KOPT-K1 (cell line): Measurements from ENCODE around the gene NOX3.

Experiments used
- H3K27ac ChIP-seq: fragments of 200-600 bp; sonication (generic); 2 replicates; pipeline ENCODE4 v1.5.1; 2016; ENCODE audit warnings: antibody characterized with exemption, mild to moderate bottlenecking, low read depth, low read length; ENCODE audit not compliant: poor library complexity, severe bottlenecking
- H3K36me3 ChIP-seq: fragments of 200-600 bp; sonication (generic); 2 replicates; pipeline ENCODE4 v1.5.1; 2017; ENCODE audit warnings: antibody characterized with exemption, mild to moderate bottlenecking, low read length, moderate library complexity; ENCODE audit not compliant: insufficient read depth
- H3K9me3 ChIP-seq: fragments of 200-600 bp; sonication (generic); 2 replicates; pipeline ENCODE4 v1.5.1; 2017; ENCODE audit warnings: antibody characterized with exemption, low read length, mild to moderate bottlenecking; ENCODE audit not compliant: insufficient read depth, poor library complexity, severe bottlenecking

Gene NOX3

DNA sequence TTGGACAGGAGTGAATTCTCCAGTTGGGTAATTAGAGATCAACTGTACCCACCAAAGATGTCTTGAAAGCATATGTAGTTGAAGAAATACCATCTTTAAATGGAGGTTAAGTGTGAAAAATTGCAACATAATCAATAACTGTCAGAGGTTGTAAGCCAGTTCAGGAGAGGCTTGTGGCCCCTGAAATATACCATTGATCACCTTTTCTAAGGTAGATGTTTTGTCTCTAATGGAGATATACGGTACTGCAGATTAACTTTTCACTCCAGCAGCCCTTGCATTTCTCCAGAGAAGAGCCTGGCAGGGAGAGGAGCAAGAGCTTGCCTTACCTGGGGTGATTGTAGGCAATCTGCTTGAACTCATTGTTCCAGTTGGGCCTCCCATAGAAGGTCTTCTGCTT is 48.8 kb downstream of the NOX3 start:
- no peaks in the 10 kb centered on the region for H3K36me3 ChIP-seq
- no peaks in the 10 kb centered on the region for H3K9me3 ChIP-seq
- no peak overlapping the region for H3K27ac ChIP-seq

DNA sequence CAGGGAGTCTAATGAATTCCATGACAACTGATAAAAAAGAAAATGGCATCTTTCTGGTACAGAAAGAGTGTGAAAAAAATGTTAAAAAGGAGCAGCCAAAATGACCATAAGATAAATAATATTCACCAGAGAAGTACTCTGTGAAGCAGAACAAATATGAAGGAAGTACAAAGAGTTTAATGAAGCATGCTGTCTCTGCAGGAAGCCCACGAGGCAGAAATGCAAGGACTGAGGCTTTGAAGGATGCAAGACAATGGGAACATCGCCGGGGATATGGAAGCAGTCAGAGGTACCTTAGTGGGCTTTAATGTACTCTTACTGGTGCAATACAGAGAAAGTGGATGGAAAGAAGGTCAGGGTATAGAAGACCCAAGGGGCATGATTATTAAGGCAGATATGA is 50.7 kb downstream of the NOX3 start:
- no peak overlapping the region for H3K27ac ChIP-seq
- no peaks in the 10 kb centered on the region for H3K9me3 ChIP-seq
- H3K36me3 ChIP-seq = no peaks in the 10 kb centered on the region

DNA sequence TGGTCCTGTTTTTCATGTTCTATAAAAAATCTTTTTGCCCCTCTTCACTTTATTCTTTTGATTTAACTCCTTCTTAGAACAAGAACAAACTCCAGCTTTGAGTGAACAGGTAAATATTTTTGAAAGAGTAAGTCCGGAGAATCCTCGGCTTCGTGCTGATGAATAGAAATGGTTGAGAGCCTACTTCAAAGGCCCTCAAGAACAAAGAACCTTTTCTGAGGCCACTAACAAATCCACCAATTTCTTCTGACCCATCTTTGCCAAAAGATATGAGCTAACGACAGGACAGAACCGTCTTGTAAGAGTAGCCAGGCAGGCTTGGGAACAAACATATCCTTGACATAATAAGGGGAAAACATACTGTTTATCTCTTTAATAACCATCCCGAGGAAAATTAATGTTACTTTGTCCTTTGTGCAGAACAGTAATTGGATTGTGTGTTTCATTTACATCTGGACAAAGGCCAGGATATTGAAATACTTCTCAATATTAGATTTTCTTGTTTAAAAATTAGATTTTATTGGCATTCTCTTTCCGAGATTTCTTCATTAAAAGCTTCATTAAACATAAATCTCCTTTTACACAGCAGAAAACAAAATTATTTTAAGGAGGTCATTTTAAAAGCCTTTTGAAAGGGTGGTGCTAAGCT is 52.9 kb downstream of the NOX3 start:
- Histone ChIP-seq H3K9me3 (no peaks in the 10 kb centered on the region), H3K27ac (no peak overlapping the region), H3K36me3 (no peaks in the 10 kb centered on the region)

DNA sequence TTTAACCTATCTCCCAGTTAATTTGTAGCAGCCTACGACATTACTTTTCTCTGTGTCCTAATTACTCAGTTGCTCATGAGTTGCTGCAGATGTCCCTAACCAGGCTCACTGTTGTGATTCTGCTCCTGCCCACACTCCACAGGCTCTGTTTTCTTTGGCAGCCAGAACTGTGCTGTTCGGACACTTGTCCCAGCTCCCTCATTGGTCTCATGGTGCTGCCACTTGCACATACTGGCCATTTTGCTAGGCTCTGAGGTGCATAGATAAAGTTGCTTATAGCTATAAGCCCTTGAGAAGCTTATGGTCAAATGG is 55.0 kb downstream of the NOX3 start:
- H3K27ac ChIP-seq = no peak overlapping the region
- H3K36me3 ChIP-seq = no peaks in the 10 kb centered on the region
- H3K9me3 ChIP-seq = no peaks in the 10 kb centered on the region

DNA sequence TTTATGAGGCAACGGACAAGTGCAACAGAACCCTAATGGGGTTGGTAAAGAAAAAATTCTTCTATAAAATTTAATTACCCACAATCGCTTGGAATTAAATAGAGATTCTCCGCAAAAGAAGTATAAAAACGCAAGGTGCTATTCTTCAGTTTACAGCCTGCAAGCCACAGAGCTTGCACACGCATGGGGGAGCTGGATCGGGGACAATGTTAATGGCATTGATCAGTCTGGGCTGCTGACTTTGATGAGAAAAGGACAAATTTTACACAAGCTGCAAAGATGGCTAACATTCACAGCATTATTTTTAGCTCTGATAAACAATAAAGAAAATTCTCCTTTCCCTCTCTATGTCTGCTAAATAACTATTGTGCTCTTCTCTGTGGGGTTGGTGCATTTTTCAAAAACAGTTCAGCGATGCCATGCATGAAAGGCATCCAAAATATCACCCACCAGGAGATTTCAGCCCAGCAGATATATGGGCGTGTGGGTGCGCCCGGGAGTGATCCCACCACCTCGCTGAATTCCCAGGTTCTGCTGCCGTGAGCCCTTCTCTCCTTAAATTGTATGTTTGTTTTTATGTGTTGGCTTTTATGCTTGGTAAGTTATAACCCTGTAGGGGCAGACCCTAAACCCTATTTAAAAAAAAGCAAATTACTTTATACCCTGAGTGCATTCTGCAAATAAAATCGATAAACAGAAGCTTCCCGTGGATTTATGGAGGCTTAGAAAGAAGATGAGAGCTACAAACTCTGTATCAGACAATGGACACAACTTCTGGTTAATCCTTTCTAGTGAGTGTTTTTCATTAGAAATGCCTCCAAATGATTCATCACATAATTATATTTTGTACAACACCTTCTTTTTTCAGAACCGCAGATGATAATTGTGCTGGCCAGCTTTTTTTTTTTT is 55.6 kb downstream of the NOX3 start:
- Histone ChIP-seq H3K27ac (no peak overlapping the region), H3K9me3 (no peaks in the 10 kb centered on the region)

DNA sequence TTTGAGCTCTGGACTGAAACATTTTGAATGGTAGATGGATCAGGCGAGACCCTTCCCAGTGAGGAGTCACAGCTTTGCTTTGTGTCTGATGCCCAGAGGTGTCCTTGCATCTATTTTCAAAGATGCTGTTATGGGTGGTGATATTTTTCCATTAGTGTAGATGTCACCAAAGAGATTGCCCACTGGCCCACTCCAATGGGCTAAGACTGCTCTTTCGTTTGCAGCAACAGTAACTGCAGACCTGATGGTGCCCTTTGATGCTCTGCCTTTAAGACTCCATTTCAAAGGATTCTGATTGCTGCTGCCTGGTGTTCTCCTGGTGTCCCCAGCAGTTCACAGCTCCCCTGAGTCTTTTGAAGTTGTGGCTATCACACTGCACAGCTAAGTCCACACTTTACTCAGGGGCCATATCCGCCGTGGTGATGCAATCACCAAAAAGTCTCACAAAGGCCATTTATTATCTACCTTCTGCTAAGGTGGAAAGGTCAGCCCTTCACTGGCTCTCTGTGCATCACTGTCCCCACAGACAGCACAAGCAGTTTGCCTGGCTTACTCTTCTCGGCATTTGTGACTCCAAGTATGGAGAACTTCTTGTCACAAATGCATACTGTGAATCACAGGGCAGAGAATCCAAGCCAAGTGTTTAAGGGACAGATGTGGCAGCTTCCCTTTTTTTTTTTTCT is 56.4 kb downstream of the NOX3 start:
- no peaks in the 10 kb centered on the region for H3K9me3 ChIP-seq
- H3K36me3 ChIP-seq = no peaks in the 10 kb centered on the region
- H3K27ac ChIP-seq = no peak overlapping the region

More for the DNA sequence above, 55.6 kb downstream of the NOX3 start:
- no peaks in the 10 kb centered on the region for H3K36me3 ChIP-seq

DNA sequence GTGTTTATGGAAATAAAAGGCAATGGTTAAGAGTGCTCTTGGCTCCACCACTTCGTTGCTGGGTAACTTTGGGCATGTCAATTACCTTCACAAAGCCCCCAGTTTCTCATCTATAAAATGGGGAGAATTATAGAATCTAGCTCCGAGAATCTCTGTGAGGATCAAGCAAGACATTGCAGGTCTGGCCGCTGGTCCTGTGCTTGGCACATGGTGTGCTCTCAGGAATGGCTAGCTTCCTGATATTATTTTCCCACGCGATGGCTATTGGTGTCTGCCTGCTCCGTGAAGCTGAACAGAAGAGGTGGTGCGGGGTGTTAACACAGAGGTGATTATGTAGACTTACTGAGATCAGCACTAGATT is 57.0 kb downstream of the NOX3 start:
- H3K9me3 ChIP-seq = no peaks in the 10 kb centered on the region
- no peaks in the 10 kb centered on the region for H3K36me3 ChIP-seq
- H3K27ac ChIP-seq = no peak overlapping the region

DNA sequence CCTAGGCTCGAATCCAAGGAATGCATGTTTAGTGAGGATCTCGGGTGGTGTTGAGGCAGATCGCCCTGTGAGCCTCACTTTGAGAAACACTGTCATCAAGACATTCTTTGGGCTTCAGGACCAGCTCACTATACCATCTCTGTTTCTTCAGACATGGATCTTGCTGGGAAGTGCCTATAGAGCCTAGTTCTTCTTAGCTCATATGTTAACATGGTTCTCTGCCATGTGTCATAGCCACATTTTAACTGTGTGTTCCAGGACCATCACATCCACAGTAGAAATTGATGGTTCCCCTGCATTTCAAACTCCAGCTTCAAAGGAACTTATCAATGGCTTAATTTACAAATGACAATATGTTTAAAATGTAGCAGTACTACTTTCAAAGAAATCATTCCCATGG is 57.4 kb downstream of the NOX3 start:
- Histone ChIP-seq H3K27ac (no peak overlapping the region), H3K36me3 (no peaks in the 10 kb centered on the region), H3K9me3 (no peaks in the 10 kb centered on the region)

DNA sequence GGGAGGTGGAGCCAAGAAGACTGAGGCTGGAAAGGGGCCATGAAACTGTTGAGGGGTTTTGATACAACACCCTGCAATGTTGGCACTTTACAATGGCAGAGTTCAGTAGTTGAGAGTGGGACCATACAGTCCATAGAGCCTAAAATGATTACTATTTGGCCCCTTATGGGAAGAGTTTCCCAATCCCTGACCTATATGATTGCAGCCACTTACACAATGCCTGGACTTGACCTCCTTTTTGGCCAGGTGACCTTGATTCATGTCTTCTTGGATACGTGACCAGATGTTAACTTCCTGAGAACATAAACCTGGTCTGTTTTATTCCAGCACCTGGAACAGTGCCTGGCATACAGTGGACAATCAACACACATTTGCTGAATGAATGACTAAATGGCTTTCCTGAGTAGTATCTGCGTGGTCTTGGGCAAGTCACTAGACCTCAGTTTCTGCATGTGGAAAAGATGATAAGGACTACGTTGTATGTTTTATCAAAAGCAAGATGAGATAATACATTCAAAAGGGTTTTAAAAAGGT is 58.4 kb downstream of the NOX3 start:
- no peaks in the 10 kb centered on the region for H3K36me3 ChIP-seq
- no peaks in the 10 kb centered on the region for H3K9me3 ChIP-seq
- no peak overlapping the region for H3K27ac ChIP-seq

DNA sequence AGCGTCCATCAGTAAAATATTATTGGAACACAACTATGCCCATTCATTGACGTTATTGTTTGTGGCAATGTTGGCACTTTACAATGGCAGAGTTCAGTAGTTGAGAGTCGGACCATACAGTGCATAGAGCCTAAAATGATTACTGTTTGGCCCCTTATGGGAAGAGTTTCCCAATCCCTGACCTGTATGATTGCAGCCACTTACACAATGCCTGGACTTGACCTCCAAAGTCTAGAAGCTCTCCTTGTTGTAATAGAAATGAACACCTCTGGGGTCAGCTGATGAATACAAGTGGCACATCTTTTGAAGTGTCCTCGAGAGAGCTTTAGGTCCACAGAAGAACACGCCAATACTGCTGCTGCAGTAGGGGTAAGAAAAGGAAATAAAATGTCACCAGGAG is 59.0 kb downstream of the NOX3 start:
- H3K9me3 ChIP-seq = no peaks in the 10 kb centered on the region
- no peak overlapping the region for H3K27ac ChIP-seq
- no peaks in the 10 kb centered on the region for H3K36me3 ChIP-seq

DNA sequence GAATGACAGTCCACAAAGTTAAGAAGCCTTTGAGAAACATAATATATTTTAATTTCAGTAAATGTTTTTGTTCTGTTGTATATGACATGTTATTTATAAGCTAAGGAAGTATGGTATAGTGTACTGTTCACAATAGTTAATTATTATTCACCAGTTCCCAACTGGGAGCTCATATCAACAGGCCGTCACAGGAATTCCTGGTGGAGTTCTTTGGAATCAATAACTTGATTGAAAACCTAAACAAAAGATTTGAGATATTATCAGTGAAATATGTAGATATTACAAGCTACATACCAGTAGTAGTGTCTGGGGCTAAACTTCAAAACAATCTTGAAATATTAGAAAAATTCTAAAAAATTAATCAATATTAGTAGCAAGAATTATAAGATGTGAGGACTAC is 60.3 kb downstream of the NOX3 start:
- Histone ChIP-seq H3K36me3 (no peaks in the 10 kb centered on the region), H3K27ac (no peak overlapping the region)

DNA sequence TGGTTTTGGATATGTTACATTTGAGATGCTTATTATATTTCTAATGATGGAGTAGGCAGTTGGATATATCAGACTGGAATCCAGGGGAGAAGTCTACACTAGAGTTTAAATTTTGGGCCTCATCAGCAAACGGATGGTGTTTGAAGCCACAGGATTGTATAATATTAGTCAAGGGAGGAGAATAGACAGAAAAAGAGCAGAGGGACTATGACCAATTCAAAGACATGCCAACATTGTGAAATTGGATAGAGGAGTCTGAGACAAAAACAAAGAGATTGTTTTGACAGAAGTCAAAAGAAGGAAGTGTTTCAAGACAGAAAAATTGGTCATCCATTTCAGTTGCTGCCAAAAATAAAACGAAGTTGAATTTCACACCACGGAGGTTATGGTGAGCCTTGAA is 66.5 kb downstream of the NOX3 start:
- Histone ChIP-seq H3K36me3 (no peaks in the 10 kb centered on the region), H3K9me3 (no peaks in the 10 kb centered on the region), H3K27ac (no peak overlapping the region)

More for the DNA sequence above, 60.3 kb downstream of the NOX3 start:
- H3K9me3 ChIP-seq = no peaks in the 10 kb centered on the region

DNA sequence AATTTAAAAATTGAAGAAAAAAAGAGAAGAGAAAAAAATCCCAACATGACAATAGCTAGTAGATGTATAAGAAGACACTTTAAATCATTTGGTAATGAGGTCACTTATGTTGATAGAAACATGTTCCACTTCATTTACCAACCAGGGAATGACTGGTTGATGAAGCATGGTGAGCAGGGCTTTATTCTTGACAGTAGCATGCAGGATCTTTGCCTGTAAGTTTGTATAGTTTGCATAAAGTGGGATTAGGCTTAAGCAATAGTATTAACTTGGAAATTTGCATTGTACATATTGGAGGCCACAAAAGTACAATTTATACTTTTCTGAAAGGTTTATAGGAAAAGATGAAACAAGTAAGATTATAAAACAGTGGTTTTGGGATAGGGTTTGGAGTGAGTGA is 67.0 kb downstream of the NOX3 start:
- H3K9me3 ChIP-seq = no peaks in the 10 kb centered on the region
- H3K27ac ChIP-seq = no peak overlapping the region
- no peaks in the 10 kb centered on the region for H3K36me3 ChIP-seq

DNA sequence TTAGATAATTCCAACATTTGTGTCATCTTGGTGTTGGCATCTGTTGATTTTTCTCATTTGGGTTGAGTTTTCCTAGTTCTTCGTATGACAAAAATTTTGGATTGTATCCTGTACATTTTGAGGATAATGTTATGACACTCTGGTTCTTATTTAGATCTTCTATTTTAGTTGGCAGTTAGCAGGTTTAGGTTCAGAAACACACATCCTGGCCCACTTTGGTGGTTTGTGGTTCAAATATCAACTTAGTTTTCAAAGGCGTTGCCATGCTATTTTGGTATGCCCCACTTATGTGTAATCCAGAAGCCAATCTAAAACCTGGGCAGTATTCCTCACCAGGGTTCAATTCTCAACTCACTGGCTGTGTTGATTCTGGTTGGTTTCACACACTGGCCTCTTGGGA is 68.2 kb downstream of the NOX3 start:
- Histone ChIP-seq H3K9me3 (no peaks in the 10 kb centered on the region), H3K36me3 (no peaks in the 10 kb centered on the region), H3K27ac (no peak overlapping the region)

DNA sequence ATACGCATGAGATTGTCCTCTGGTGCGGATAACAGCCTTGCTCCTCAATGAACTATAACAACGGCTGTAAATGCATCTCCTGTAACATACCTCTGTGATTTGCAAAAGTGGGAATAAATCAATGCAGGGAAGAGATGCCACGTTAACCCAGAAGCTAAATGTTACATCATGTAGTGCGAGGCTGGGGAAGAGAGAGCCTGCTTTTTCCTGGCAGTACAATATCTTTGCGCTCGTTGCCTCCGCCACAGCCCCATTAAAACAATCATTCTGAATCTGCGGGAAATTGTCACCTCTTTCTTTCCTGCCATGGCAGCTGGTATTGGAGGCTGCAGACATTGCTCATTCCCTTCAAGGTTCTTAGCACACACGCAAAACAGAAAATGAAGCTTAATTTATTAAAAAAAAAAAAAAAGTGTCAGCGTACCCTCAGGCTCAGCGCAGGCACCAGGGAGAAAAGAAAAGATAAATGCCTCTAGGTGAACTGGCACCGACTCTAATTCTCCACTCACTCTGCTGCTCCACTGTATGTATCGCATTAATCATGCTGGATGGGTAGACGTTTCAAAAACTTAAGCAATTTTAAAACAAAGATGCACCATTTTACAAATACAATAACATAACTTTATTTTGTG is 71.2 kb downstream of the NOX3 start:
- Histone ChIP-seq H3K27ac (no peak overlapping the region), H3K9me3 (no peaks in the 10 kb centered on the region), H3K36me3 (no peaks in the 10 kb centered on the region)
